ENCODE measurements around the gene FURIN. TPM values are rescaled to one million over a fixed set of nuclear protein-coding genes. Genes with fewer than 3 reads are reported as not detected.

FURIN gene
- total RNA-seq, 1 experiment from 2014 or later = 35.1 TPM

GRCh38 chr15:90891346-90891949 is 23.1 kb downstream of the FURIN start:
- H2BK12ac ChIP-seq (ENCODE audit: insufficient read length, low read depth, low read length) = no peak overlapping the region
- H3K23ac ChIP-seq (ENCODE audit: insufficient read length, low read depth, low read length) = no peak overlapping the region
- no peak overlapping the region for H2BK5ac ChIP-seq (ENCODE audit: insufficient read length, low read length)
- H3K27ac ChIP-seq (ENCODE audit: insufficient read length, low read depth, low read length) = no peak overlapping the region
- H3K27ac Mint-ChIP-seq = no peak overlapping the region; a peak in 1 of 7 replicates
- no peak overlapping the region for H3K56ac ChIP-seq (ENCODE audit: insufficient read length, low read depth, low read length)
- no CpG with 5 or more reads among the region's 8 CpGs for WGBS (ENCODE audit: extremely low coverage, insufficient read length, low lambda C conversion rate)
- no peak overlapping the region for H4K8ac ChIP-seq (replicated peaks; ENCODE audit: insufficient read length, low read depth, low read length)
- no peak overlapping the region for H3K14ac ChIP-seq (ENCODE audit: insufficient read depth, low read length)
- no peaks in the 10 kb centered on the region; a peak in 1 of 5 replicates for H3K9me3 Mint-ChIP-seq
- H2BK20ac ChIP-seq (ENCODE audit: low read depth, low read length, poor library complexity, severe bottlenecking) = no peak overlapping the region
- no peaks in the 10 kb centered on the region; the same call in 1 of the 2 replicates for H3K4me1 ChIP-seq (ENCODE audit: insufficient read depth, low read length)
- H3K79me2 ChIP-seq (ENCODE audit: insufficient read depth, low read length) = no peaks in the 10 kb centered on the region
- no peak overlapping the region for H3K18ac ChIP-seq (ENCODE audit: insufficient read length, low read depth, low read length)
- H3K79me1 ChIP-seq (ENCODE audit: insufficient read depth, low read depth, low read length, poor library complexity, severe bottlenecking) = no peaks in the 10 kb centered on the region
- H3K4me2 ChIP-seq (ENCODE audit: insufficient read depth, insufficient read length, low read length) = no peak overlapping the region
- no peak for DNase-seq
- no peak overlapping the region for H3T11ph ChIP-seq (ENCODE audit: low read length)
- no peak overlapping the region for H2AK5ac ChIP-seq (ENCODE audit: insufficient read length, low read length)
- H3K9ac ChIP-seq (ENCODE audit: extremely low read depth, insufficient read length, low read length) = no peak overlapping the region
- no peak overlapping the region for H3K4me3 Mint-ChIP-seq
- no peak overlapping the region for H3K4ac ChIP-seq (ENCODE audit: low read depth, low read length)
- no peak overlapping the region for H2BK120ac ChIP-seq (ENCODE audit: low read depth, low read length, poor library complexity, severe bottlenecking)
- no peak overlapping the region for H2BK15ac ChIP-seq (ENCODE audit: low read depth, low read length)
- no peaks in the 10 kb centered on the region; the same call in 1 of the 2 replicates for H3K27me3 Mint-ChIP-seq (ENCODE audit: low read depth)
- no peak overlapping the region for H4K91ac ChIP-seq (ENCODE audit: insufficient read length, low read depth, low read length)
- peaks cover 3 to 8% of the 10 kb centered on the region in 2 experiments; a peak in 3 of 4 replicates for H3K4me1 Mint-ChIP-seq
- no peaks in the 10 kb centered on the region for H3K23me2 ChIP-seq (ENCODE audit: insufficient read length, low read depth, low read length, poor library complexity, severe bottlenecking)
- H4K20me1 ChIP-seq (ENCODE audit: control insufficient read depth, insufficient read depth, insufficient read length) = no peaks in the 10 kb centered on the region
- H3K36me3 Mint-ChIP-seq (ENCODE audit: insufficient read depth in 1 of 3, low read depth in 3 of 3) = peaks cover 4 to 10% (median 10%) of the 10 kb centered on the region in 3 experiments; a peak in 6 of 7 replicates
- no peak overlapping the region for H2AFZ ChIP-seq (ENCODE audit: low read length)
- H3K27me3 ChIP-seq (ENCODE audit: insufficient read depth, low read length) = no peaks in the 10 kb centered on the region
- H3K9me3 ChIP-seq (ENCODE audit: control insufficient read depth, low read depth, low read length) = no peaks in the 10 kb centered on the region
- TF ChIP-seq, protein P1, sequence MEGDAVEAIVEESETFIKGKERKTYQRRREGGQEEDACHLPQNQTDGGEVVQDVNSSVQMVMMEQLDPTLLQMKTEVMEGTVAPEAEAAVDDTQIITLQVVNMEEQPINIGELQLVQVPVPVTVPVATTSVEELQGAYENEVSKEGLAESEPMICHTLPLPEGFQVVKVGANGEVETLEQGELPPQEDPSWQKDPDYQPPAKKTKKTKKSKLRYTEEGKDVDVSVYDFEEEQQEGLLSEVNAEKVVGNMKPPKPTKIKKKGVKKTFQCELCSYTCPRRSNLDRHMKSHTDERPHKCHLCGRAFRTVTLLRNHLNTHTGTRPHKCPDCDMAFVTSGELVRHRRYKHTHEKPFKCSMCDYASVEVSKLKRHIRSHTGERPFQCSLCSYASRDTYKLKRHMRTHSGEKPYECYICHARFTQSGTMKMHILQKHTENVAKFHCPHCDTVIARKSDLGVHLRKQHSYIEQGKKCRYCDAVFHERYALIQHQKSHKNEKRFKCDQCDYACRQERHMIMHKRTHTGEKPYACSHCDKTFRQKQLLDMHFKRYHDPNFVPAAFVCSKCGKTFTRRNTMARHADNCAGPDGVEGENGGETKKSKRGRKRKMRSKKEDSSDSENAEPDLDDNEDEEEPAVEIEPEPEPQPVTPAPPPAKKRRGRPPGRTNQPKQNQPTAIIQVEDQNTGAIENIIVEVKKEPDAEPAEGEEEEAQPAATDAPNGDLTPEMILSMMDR (conservative IDR thresholded peaks at IDR 0.05) = no peak
- H4K5ac ChIP-seq (ENCODE audit: insufficient read length, low read depth, low read length) = no peak overlapping the region
